Measurements from ENCODE around the gene PHEX. TPM values are rescaled to one million over a fixed set of nuclear protein-coding genes. Genes with fewer than 3 reads are reported as not detected.

Gene PHEX
- total RNA-seq, 4 donors from 2014 or later: 0.52 to 1.2 (median 0.65) TPM

- Histone ChIP-seq H3K4me1 (no peaks in the 10 kb centered on the region), H3K9me3 (no peaks in the 10 kb centered on the region), H3K27ac (replicated peaks in 1 of 4) (no peak overlapping the region), H3K36me3 (no peaks in the 10 kb centered on the region), H3K27me3 (no peaks in the 10 kb centered on the region), H3K4me3 (no peak overlapping the region)
- WGBS: 61% methylated on average over 3 of the region's 3 CpGs
- TF ChIP-seq POLR2AphosphoS5 (IDR thresholded peaks at IDR 0.05): no peak
- no peak for TF ChIP-seq POLR2A (IDR thresholded peaks at IDR 0.05; ENCODE audit: low read depth)
- no peak for TF ChIP-seq EP300 (IDR thresholded peaks at IDR 0.05)
- TF ChIP-seq CTCF (IDR thresholded peaks at IDR 0.05): no peak
- no peak for DNase-seq (ENCODE audit: extremely low spot score)
- intact Hi-C loops (cut with DNase I): no loop called here
These were observed 89.0 kb downstream of the PHEX start for GRCh38 chrX:22121161-22121560.

- 68% methylated on average over 2 of the region's 2 CpGs for WGBS
- intact Hi-C loops (cut with DNase I): no loop called here
- Histone ChIP-seq H3K27ac (replicated peaks in 1 of 4) (no peak overlapping the region), H3K27me3 (no peaks in the 10 kb centered on the region), H3K4me3 (no peak overlapping the region), H3K4me1 (no peaks in the 10 kb centered on the region), H3K9me3 (no peaks in the 10 kb centered on the region), H3K36me3 (no peaks in the 10 kb centered on the region)
- no peak for DNase-seq (ENCODE audit: extremely low spot score)
- no peak for TF ChIP-seq POLR2A (IDR thresholded peaks at IDR 0.05; ENCODE audit: low read depth)
- no peak for TF ChIP-seq CTCF (IDR thresholded peaks at IDR 0.05)
- no peak for TF ChIP-seq EP300 (IDR thresholded peaks at IDR 0.05)
- TF ChIP-seq POLR2AphosphoS5 (IDR thresholded peaks at IDR 0.05): no peak
These were observed 90.4 kb downstream of the PHEX start for GRCh38 chrX:22122510-22122909.

GRCh38 chrX:22124098-22124497, 92.0 kb downstream of the PHEX start:
- H3K9me3 ChIP-seq: no peaks in the 10 kb centered on the region
- no peak for TF ChIP-seq POLR2A (IDR thresholded peaks at IDR 0.05; ENCODE audit: low read depth)
- TF ChIP-seq CTCF (IDR thresholded peaks at IDR 0.05): no peak
- TF ChIP-seq POLR2AphosphoS5 (IDR thresholded peaks at IDR 0.05): no peak
- no peak for TF ChIP-seq EP300 (IDR thresholded peaks at IDR 0.05)
- intact Hi-C loops (cut with DNase I): no loop called here
- H3K36me3 ChIP-seq: no peaks in the 10 kb centered on the region
- H3K27ac ChIP-seq (replicated peaks in 1 of 4): no peak overlapping the region
- 77% methylated on average over 6 of the region's 6 CpGs for whole genome bisulfite sequencing
- no peak for DNase-seq (ENCODE audit: extremely low spot score)
- no peaks in the 10 kb centered on the region for H3K27me3 ChIP-seq
- no peaks in the 10 kb centered on the region for H3K4me1 ChIP-seq
- no peak overlapping the region for H3K4me3 ChIP-seq

GRCh38 chrX:22125481-22125880, 93.4 kb downstream of the PHEX start:
- intact Hi-C loops (cut with DNase I): no loop called here
- 79% methylated on average over 1 of the region's 1 CpG for WGBS
- DNase-seq (ENCODE audit: extremely low spot score): no peak
- Histone ChIP-seq H3K4me3 (no peak overlapping the region), H3K36me3 (no peaks in the 10 kb centered on the region), H3K4me1 (no peaks in the 10 kb centered on the region), H3K27ac (replicated peaks in 1 of 4) (no peak overlapping the region), H3K27me3 (no peaks in the 10 kb centered on the region), H3K9me3 (no peaks in the 10 kb centered on the region)
- TF ChIP-seq POLR2A (IDR thresholded peaks at IDR 0.05; ENCODE audit: low read depth) (no peak), EP300 (IDR thresholded peaks at IDR 0.05) (no peak), POLR2AphosphoS5 (IDR thresholded peaks at IDR 0.05) (no peak), CTCF (IDR thresholded peaks at IDR 0.05) (no peak)

GRCh38 chrX:22126327-22126726, 94.2 kb downstream of the PHEX start:
- H3K27me3 ChIP-seq: no peaks in the 10 kb centered on the region
- no peaks in the 10 kb centered on the region for H3K9me3 ChIP-seq
- H3K27ac ChIP-seq (replicated peaks in 1 of 4): no peak overlapping the region
- no peak for DNase-seq (ENCODE audit: extremely low spot score)
- H3K36me3 ChIP-seq: no peaks in the 10 kb centered on the region
- intact Hi-C loops (cut with DNase I): no loop called here
- H3K4me1 ChIP-seq: no peaks in the 10 kb centered on the region
- no peak overlapping the region for H3K4me3 ChIP-seq
- TF ChIP-seq EP300 (IDR thresholded peaks at IDR 0.05) (no peak), POLR2A (IDR thresholded peaks at IDR 0.05; ENCODE audit: low read depth) (no peak), POLR2AphosphoS5 (IDR thresholded peaks at IDR 0.05) (no peak), CTCF (IDR thresholded peaks at IDR 0.05) (no peak)
- WGBS: 56% methylated on average over 1 of the region's 1 CpG

Measured in esophagus muscularis mucosa (tissue), 4 donors.